GM23248 (cell line): ENCODE results near the gene CFAP119.

ENCODE experiments used
- EZH2 ChIP-seq: fragments of 200-600 bp; sonication (generic); IDR thresholded peaks from 2 replicates; pipeline ENCODE4 v1.6.1; 2018; ENCODE audit warnings: antibody characterized with exemption, mild to moderate bottlenecking; ENCODE audit not compliant: insufficient read depth, poor library complexity, severe bottlenecking
- EZH2phosphoT487 ChIP-seq: fragments of 200-600 bp; sonication (generic); IDR thresholded peaks from 2 replicates; pipeline ENCODE4 v1.6.1; 2018; ENCODE audit warnings: antibody characterized with exemption, moderate library complexity, mild to moderate bottlenecking, low read depth; ENCODE audit not compliant: insufficient read depth

DNA sequence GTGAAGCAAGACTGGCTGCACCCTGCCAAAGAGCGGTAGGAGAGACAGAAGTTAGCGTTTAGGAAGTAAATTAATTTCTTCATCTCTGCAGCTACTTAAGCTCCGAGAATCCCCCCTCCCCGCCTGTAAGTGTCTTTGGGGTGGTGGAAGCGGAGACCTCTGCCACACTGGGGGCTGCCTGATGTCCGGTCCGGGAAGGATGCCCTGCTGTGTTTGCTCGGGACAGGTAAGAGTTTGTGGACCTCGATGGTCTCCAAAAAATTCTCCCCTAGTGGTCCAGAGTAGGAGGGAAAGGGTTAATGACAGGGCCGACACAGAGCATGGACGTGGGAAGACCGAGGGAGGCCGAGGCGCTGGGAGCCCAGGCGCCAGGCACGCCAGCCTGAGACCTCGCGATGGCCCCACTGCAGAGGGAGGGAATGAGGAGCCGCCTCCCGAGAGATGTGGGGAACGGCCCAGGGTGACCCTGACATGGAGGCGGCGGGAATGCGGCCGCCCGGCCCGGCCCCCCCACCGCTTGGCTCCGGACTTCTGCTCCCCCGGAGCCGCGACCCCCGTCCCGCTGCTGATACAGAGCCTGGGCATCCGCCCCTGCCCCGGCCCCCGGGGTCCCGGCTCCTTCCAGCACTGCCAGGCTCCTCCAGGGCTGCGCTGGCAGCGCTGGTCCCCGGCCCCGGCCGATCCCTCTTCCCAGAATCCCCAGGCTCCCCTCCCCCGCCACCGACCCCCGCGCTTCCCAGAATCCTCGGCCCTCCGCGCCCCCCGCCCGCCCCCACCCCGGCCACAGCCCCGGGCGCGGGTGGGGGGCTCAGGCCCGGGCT lies 24.5 kb upstream of the CFAP119 start:
- TF ChIP-seq EZH2: no peak
- no peak for TF ChIP-seq EZH2phosphoT487
